PC-9 (cell line): ENCODE results near the gene ZMIZ1. TPM values are rescaled to one million over a fixed set of nuclear protein-coding genes. Genes with fewer than 3 reads are reported as not detected.

Source experiments
- BruUV-seq: library from RNA; stranded (reverse); fragments of 400-500 nt; replicated peaks from 2 replicates; lab custom pipeline; 2021; lab: Mats Ljungman, UMichigan
- CTCF ChIA-PET: fragments of 300-600 bp; sonication (Branson Sonifier 250); formaldehyde crosslinking; loops from one replicate; lab custom pipeline; 2022; ENCODE audit warnings: antibody characterized with exemption; lab: Charles Lee
- POLR2A ChIA-PET: fragments of 300-600 bp; sonication (Branson Sonifier 250); formaldehyde crosslinking; loops from one replicate; lab custom pipeline; 2022; ENCODE audit warnings: antibody characterized with exemption; ENCODE audit not compliant: unreplicated experiment; lab: Charles Lee
- DNase-seq, 2 experiments: peaks; one replicate each; pipeline versions ENCODE4 v3.0.0 to v3.0.0-alpha.2; 2015 to 2022; ENCODE audit warnings: mixed read lengths in 1 of 2
- H2AFZ ChIP-seq: fragments of 200-600 bp; sonication (generic); 2 replicates; pipeline ENCODE4 v1.8.1; 2017; ENCODE audit warnings: antibody characterized with exemption
- H3F3A ChIP-seq: fragments of 200-600 bp; sonication (generic); 2 replicates; pipeline ENCODE4 v1.8.1; 2017; ENCODE audit warnings: antibody characterized with exemption, mild to moderate bottlenecking, low read depth; ENCODE audit not compliant: insufficient read depth
- H3K27ac ChIP-seq: fragments of 200-600 bp; sonication (generic); 2 replicates; pipeline ENCODE4 v1.6.1; 2016; ENCODE audit warnings: mixed run types
- H3K27me3 ChIP-seq: fragments of 200-600 bp; sonication (generic); 2 replicates; pipeline ENCODE4 v1.6.1; 2016; ENCODE audit warnings: low read depth, mixed run types; ENCODE audit not compliant: insufficient read depth
- H3K36me3 ChIP-seq: fragments of 200-600 bp; sonication (generic); 2 replicates; pipeline ENCODE4 v1.6.1; 2016; ENCODE audit warnings: low read depth, mixed run types
- H3K4me1 ChIP-seq: fragments of 200-600 bp; sonication (generic); replicated peaks from 2 replicates; pipeline ENCODE4 v1.6.1; 2016; ENCODE audit warnings: mixed run types; ENCODE audit not compliant: insufficient read depth
- H3K4me2 ChIP-seq: fragments of 200-600 bp; sonication (generic); 2 replicates; pipeline ENCODE4 v1.6.1; 2017; ENCODE audit warnings: mixed run types
- H3K4me3 ChIP-seq: fragments of 200-600 bp; sonication (generic); 2 replicates; pipeline ENCODE4 v1.6.1; 2016; ENCODE audit warnings: mixed run types
- H3K79me2 ChIP-seq: fragments of 200-600 bp; sonication (generic); 2 replicates; pipeline ENCODE4 v1.6.1; 2017; ENCODE audit warnings: low read depth, mixed run types
- H3K9me2 ChIP-seq: fragments of 200-600 bp; sonication (generic); 2 replicates; pipeline ENCODE4 v1.8.1; 2017; ENCODE audit warnings: mild to moderate bottlenecking; ENCODE audit not compliant: insufficient read depth
- H3K9me3 ChIP-seq: fragments of 200-600 bp; sonication (generic); 2 replicates; pipeline ENCODE4 v1.8.1; 2016; ENCODE audit warnings: low read depth; ENCODE audit not compliant: insufficient read depth
- H4K20me1 ChIP-seq: fragments of 200-600 bp; sonication (generic); 2 replicates; pipeline ENCODE4 v1.8.1; 2017; ENCODE audit not compliant: insufficient read depth
- CTCF ChIP-seq: fragments of 200-600 bp; sonication (generic); conservative IDR thresholded peaks from 2 replicates; pipeline ENCODE4 v1.6.1; 2017; ENCODE audit warnings: mixed run types, antibody characterized with exemption, mild to moderate bottlenecking, moderate library complexity
- EZH2 ChIP-seq: fragments of 200-600 bp; sonication (generic); IDR thresholded peaks from 2 replicates; pipeline ENCODE4 v1.8.0; 2017; ENCODE audit warnings: antibody characterized with exemption, low read depth
- intact Hi-C: fragments of 100-400 bp; cut with micrococcal nuclease; formaldehyde crosslinking; loops from one replicate; pipeline ENCODE4 v1.10.0; 2022; ENCODE audit not compliant: unreplicated experiment
- total RNA-seq: library from RNA; stranded (reverse); gene quantifications from 2 replicates; pipeline ENCODE4 v1.2.3, GENCODE V29; 2021

Gene ZMIZ1
- total RNA-seq, 1 experiment from 2014 or later = 47.6 TPM

GRCh38 chr10:79024720-79025198, 44.0 kb upstream of the ZMIZ1 start:
- Histone ChIP-seq H3K9me2 (no peaks in the 10 kb centered on the region), H3K36me3 (no peaks in the 10 kb centered on the region), H3K4me1 (no peaks in the 10 kb centered on the region), H3K4me2 (no peak overlapping the region), H3F3A (no peaks in the 10 kb centered on the region), H3K4me3 (no peak overlapping the region), H3K79me2 (no peaks in the 10 kb centered on the region), H2AFZ (no peak overlapping the region), H4K20me1 (no peaks in the 10 kb centered on the region), H3K9me3 (no peaks in the 10 kb centered on the region), H3K27ac (no peak overlapping the region), H3K27me3 (no peaks in the 10 kb centered on the region)
- ChIA-PET POLR2A (no interaction called here), CTCF (no interaction called here)
- intact Hi-C loops = no loop called here
- TF ChIP-seq EZH2 (no peak), CTCF (no peak)
- no TSS peak for BruUV-seq
- no peak for DNase-seq

DNA sequence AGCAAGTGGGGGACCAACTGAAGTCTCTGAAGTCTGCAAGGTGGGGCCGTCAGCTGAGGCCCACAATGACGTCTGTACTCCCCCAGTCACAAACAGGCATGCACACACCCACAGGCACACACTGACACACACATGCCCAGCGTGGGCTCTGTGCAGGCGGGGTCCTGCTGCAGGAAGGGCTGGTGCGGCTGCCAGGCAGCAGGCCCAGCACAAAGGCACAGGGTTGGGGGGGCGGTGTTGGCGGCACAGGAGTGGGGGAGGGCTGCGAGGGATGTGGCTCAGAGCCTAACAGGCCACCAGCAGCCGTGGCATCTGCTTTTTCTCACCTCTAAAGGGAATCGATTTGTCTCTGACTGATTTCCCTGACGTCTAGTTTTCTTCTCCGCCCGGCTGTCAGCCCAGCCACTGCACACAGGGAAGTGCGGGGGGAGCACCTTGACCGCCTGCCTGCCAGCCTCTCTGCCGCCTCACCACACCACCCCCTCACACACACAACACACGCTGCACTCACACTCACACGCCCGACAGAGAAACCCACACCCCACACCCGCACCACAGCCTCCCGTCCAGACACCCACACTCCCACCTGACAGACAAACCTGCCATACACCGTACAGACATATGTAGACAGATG, 43.5 kb upstream of the ZMIZ1 start:
- H2AFZ ChIP-seq = no peak overlapping the region
- no peaks in the 10 kb centered on the region for H3K27me3 ChIP-seq
- DNase-seq = no peak
- no peak overlapping the region for H3K4me3 ChIP-seq
- ChIA-PET POLR2A (no interaction called here), CTCF (no interaction called here)
- H3K27ac ChIP-seq = no peak overlapping the region
- H3K9me3 ChIP-seq = no peaks in the 10 kb centered on the region
- no TSS peak for BruUV-seq
- no peaks in the 10 kb centered on the region for H3K79me2 ChIP-seq
- no peak overlapping the region for H3K4me2 ChIP-seq
- intact Hi-C loops = no loop called here
- no peaks in the 10 kb centered on the region for H3K9me2 ChIP-seq
- TF ChIP-seq EZH2 = no peak
- no peak for TF ChIP-seq CTCF
- H3K36me3 ChIP-seq = no peaks in the 10 kb centered on the region
- no peaks in the 10 kb centered on the region for H4K20me1 ChIP-seq
- no peaks in the 10 kb centered on the region for H3K4me1 ChIP-seq
- H3F3A ChIP-seq = no peaks in the 10 kb centered on the region

DNA sequence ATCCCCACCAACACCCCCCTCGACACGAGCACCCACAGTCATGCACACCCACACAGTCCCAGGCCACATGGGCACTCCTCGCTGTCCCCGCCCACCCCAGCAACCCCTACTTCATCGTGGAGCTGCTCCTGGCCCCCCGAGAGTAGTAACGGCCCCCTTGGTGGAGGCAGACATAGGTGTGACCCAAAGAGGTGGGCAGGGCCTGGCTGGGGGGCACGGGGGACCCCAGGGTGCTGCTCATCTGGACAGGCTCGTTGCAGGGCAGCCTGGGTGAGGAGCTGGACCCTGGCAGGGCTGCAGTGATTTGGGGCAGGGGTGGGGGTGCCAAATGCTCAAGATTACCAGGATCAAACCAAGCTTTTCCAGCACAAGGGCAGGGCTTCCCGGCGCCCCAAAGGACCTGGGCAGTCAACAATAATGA, 42.4 kb upstream of the ZMIZ1 start:
- CTCF ChIA-PET = no interaction called here
- Histone ChIP-seq H3K36me3 (no peaks in the 10 kb centered on the region), H3K27me3 (no peaks in the 10 kb centered on the region), H3K4me3 (no peak overlapping the region), H4K20me1 (no peaks in the 10 kb centered on the region), H3K79me2 (no peaks in the 10 kb centered on the region), H3K9me2 (no peaks in the 10 kb centered on the region), H2AFZ (no peak overlapping the region), H3K27ac (no peak overlapping the region), H3K4me1 (no peaks in the 10 kb centered on the region), H3F3A (no peaks in the 10 kb centered on the region), H3K4me2 (no peak overlapping the region), H3K9me3 (no peaks in the 10 kb centered on the region)
- BruUV-seq = no TSS peak
- DNase-seq = no peak
- POLR2A ChIA-PET = no interaction called here
- intact Hi-C loops = no loop called here
- no peak for TF ChIP-seq EZH2
- TF ChIP-seq CTCF = no peak
